Measurements from ENCODE around the gene NIPA2.

- TF ChIP-seq, protein P1, sequence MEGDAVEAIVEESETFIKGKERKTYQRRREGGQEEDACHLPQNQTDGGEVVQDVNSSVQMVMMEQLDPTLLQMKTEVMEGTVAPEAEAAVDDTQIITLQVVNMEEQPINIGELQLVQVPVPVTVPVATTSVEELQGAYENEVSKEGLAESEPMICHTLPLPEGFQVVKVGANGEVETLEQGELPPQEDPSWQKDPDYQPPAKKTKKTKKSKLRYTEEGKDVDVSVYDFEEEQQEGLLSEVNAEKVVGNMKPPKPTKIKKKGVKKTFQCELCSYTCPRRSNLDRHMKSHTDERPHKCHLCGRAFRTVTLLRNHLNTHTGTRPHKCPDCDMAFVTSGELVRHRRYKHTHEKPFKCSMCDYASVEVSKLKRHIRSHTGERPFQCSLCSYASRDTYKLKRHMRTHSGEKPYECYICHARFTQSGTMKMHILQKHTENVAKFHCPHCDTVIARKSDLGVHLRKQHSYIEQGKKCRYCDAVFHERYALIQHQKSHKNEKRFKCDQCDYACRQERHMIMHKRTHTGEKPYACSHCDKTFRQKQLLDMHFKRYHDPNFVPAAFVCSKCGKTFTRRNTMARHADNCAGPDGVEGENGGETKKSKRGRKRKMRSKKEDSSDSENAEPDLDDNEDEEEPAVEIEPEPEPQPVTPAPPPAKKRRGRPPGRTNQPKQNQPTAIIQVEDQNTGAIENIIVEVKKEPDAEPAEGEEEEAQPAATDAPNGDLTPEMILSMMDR (conservative IDR thresholded peaks at IDR 0.05; ENCODE audit: low read depth, low read length), result no peak
- no peak for TF ChIP-seq EZH2 (IDR thresholded peaks at IDR 0.05; ENCODE audit: borderline replicate concordance, low read depth, low read length, poor library complexity, severe bottlenecking)
Measured at GRCh38 chr15:22911306-22911705, 72.8 kb downstream of the NIPA2 start.
